Fibroblast of villous mesenchyme (primary cell): ENCODE results near the gene IPO11. TPM values are rescaled to one million over a fixed set of nuclear protein-coding genes. Genes with fewer than 3 reads are reported as not detected.

ENCODE experiments used
- DNase-seq: peaks from one replicate; pipeline ENCODE4 v3.0.0-alpha.2; 2010; ENCODE audit warnings: low read depth
- H3K4me3 ChIP-seq: 2 replicates; pipeline ENCODE4 v1.5.1; 2011; ENCODE audit warnings: low read depth, mild to moderate bottlenecking, low read length
- CTCF ChIP-seq: IDR thresholded peaks from 2 replicates; pipeline ENCODE4 v1.5.1; 2012; ENCODE audit warnings: low read depth, mild to moderate bottlenecking, low read length; ENCODE audit not compliant: insufficient read depth
- total RNA-seq: library from RNA; depleted of rRNA; stranded (reverse); fragments of >200 nt; gene quantifications from 2 replicates; pipeline ENCODE4 v1.2.3, GENCODE V29; 2012

IPO11 gene
- total RNA-seq, 1 donor, result 34.5 TPM

- DNase-seq, result peak; percentile 64
- H3K4me3 ChIP-seq, result no peak overlapping the region
- no peak for TF ChIP-seq CTCF
Observed at GRCh38 chr5:62432621-62433064, 20.1 kb downstream of the IPO11 start.

DNA sequence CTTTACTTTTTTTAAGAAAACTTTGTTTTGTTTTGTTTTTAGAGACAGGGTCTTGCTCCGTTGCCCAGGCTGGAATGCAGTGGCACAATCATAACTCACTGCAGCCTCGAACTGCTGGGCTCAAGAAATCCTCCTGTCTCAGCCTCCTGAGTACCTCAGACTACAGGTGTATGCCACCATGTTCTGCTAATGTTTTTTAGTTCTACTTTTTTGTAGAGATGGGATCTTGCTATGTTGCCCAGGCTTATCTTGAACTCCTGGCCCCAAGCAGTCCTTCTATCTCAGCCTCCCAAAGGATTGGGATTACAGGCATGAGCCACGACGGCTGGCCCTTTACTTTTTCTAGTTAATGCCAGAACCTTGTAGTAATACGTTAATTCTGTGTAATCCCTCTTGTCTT, 36.0 kb downstream of the IPO11 start:
- no peak for TF ChIP-seq CTCF

DNA sequence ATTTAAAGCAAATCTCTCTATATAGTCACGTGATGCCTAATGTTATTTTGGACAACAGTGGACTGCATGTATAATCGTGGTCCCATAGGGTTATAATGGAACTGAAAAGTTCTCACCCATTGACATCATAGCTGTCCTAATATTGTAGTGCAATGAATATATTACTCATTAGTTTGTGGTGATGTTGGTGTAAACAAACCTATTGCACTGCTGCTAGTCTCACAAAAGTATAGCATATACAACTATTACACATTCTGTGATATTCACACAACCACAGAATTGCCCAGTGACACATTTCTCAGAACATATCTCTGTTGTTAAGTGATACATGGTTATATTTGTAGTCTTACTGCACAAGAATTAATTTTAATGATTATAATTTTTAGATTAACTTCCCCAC, 37.7 kb downstream of the IPO11 start:
- H3K4me3 ChIP-seq, result no peak overlapping the region
- peak; percentile 33 for DNase-seq
- no peak for TF ChIP-seq CTCF

More for the DNA sequence above, 36.0 kb downstream of the IPO11 start:
- no peak overlapping the region for H3K4me3 ChIP-seq
- no peak for DNase-seq

- no peak for TF ChIP-seq CTCF
Observed at GRCh38 chr5:62457071-62457470, 44.5 kb downstream of the IPO11 start.

GRCh38 chr5:62460578-62460983, 48.0 kb downstream of the IPO11 start:
- peak; percentile 78 for TF ChIP-seq CTCF
- H3K4me3 ChIP-seq, result no peak overlapping the region
- DNase-seq, result peak; percentile 64

More at GRCh38 chr5:62457071-62457470, 44.5 kb downstream of the IPO11 start:
- H3K4me3 ChIP-seq, result no peak overlapping the region
- peak; percentile 48 for DNase-seq

DNA sequence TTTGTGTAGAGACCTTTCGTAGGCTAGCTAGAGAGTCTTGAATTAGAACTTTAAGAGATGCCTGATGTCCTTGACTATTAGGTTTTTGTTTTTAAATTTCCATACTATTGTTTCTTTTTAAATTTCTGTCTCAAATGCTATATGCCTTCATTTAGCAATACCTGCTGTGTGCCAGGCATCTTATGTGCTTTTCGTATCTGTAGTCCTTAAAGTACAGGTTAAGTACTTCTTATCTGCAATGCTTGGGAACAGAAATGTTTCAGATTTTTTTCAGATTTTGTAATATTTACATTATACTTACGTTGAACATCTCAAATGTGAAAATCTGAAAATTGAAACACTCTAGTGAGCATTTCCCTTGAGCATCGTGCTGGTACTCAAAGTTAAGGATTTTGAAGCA, 49.0 kb downstream of the IPO11 start:
- TF ChIP-seq CTCF, result no peak

More for the DNA sequence above, 49.0 kb downstream of the IPO11 start:
- H3K4me3 ChIP-seq, result no peak overlapping the region
- no peak for DNase-seq
